Femur (tissue), 1 donor: ENCODE data around the gene ADK.
A peak's percentile ranks its signal among the peaks of the same experiment; 100 is the strongest.
"Not testable (repeated sequence)": the region's sequence is repeated elsewhere in the genome, so short reads cannot be mapped to it uniquely, and the experiment has no call there.

ENCODE experiments used
- DNase-seq: peaks from one replicate; pipeline ENCODE4 v3.0.0-alpha.2; 2017

Gene ADK

DNA sequence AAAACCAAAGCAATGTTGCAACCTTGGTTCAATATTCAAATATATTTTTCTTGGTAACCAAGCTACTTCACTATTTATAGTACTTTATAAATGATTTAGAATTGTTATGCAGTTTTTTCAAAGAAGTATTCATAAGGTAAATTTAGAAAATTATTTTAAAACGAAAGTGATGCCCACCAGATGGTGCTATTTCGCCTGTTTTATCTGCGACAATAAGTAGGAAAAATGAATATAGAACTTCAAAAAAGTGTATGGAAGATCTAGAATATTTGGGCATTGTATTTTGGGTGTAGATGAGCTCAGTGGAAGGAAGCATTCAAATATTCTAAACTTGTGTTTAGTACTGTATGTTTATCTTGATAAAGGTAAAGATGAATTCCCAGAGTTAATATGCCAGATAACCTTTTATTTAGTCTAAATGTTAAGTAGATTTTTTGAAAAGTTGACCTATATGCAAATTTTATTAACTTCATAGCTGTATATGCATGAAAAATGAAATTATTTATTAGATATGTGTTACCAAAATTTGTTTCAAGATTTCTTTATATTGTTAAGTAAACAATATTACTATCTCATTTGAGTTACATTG lies 93.2 kb downstream of the ADK start:
- no peak for DNase-seq

- DNase-seq = no peak
These were observed 93.8 kb downstream of the ADK start for GRCh38 chr10:74244807-74245206.

GRCh38 chr10:74246495-74246894 lies 95.5 kb downstream of the ADK start:
- DNase-seq = no peak

DNA sequence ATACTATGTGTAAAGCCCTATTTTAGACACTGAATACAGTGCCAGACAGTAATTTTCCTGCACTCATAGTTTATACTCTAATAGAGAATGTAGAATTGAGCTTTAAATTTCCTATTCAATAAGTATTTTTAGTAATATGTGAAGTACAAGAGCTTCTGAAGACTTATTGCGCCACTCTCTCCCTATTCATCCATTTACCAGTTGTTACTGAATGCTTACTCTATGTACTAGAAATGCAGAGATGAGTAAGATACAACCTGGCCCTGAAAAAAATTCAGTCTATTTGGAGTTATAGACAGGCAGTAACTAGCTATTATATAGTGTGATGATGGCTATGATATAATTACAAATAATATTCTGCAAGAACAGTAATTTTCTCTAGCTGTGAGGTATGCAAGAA lies 98.8 kb downstream of the ADK start:
- DNase-seq = no peak

DNA sequence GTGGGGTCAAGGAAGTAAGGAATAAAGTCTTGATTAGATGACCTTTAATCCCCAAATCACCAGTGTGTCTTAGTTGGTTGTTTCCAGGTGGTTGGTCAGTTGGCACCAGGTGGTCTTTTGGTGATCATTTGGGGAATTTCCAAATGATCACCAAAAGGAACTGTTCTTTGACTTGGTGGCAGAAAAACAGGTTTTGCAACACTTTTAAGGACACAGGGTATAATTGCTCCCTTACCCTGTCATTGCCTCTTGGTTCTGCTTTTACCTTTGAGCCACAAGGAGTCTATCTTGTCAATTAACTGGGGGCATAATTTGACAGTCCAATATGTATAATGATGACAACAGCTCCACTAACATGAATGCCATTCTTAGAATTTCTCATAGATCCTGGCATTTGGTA lies 104.2 kb downstream of the ADK start:
- DNase-seq = no peak

DNA sequence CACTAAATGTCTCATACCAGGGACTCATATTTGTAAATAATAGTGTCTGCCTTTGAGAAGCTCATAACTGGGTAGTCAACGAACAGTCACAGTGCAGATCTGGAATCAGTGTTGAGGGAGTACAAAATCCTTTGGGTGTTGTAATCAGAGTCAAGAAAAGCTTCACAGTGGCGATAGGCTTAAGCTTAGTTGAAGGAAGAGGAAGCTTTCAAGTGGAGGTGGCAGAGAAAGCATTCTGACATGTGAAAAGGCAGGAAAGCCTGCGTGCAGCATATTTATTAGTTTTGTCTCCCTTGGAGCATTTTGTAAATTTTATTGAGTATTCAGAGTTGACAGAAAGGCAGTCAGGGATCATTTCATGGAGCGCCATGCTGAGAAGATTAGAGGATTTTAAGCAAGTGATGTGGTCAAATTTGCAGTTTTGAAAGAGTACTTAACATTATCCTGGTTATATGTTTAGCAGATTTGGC lies 104.9 kb downstream of the ADK start:
- DNase-seq = no peak

DNA sequence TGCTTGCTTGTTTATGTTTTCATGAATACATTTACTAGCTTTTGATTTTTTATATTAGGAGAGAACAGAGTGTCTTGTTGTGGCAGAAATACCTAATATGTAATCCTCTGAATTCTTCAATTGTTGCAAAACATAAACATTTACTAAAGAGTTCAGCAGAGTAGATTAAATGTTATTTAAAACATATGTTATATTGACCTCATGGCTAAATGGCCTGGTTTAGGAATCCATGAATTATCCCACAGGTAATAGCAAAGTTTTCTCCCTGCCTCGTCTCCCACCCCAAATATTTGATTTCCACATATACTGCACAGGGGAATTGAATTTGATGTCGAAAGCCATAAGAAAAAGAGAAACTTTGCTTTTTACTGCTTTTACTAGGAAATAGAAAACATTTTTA lies 111.8 kb downstream of the ADK start:
- DNase-seq = no peak

- DNase-seq = no peak
These were observed 113.0 kb downstream of the ADK start for GRCh38 chr10:74263996-74264395.

GRCh38 chr10:74272288-74272687 lies 121.3 kb downstream of the ADK start:
- DNase-seq = no peak

- no peak for DNase-seq
These were observed 124.8 kb downstream of the ADK start for GRCh38 chr10:74275755-74276290.

DNA sequence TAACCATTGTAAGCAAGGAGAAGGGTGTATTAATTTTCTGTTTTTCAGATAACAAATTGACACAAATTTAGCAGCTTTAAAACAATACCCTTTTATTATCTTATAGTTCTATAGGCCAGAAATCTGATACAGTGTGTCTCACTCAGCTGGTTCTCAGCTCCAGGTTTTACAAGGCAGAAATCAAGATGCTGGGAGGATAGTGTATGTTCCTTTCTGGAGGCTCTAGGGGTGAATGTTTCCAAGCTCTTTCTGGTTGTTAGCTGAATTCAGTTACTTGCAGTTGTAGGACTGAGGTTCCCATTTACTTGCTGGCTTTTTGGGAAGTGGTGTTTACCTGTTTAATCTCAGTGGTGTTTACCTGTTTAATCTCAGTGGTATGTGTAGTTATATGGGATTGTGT lies 125.4 kb downstream of the ADK start:
- no peak for DNase-seq

DNA sequence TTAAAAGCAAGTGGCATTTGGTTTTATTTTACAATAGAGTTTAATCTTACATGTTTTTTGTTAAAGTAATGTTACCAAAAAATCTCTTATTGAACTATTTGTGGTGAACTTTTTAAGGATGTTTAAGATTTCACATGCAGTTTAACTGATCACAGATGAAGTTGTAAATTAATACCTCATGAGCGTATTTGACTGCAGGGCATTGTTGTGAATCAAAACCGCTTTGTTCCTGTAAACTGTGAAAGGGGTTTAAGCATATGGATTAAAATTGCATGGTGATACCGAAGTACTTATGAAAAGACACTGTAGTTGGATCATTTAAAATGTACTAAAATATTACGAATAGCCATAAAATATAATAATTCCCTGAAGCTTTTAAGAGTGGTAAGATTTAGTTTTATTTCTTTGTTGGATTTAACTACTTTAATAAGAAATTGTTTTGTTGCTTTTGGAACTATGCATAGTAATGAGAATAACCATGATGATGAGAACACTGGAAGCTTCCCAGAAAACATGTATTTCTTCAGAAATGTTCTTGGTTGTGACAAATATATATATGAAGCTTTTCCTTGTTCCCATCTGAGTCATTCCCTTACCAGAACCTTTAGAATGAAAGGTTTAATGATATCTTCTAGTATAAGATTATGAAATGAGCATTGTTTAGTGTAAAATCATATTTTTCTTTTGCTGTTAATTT lies 131.3 kb downstream of the ADK start:
- DNase-seq = no peak

- DNase-seq = no peak
These were observed 131.8 kb downstream of the ADK start for GRCh38 chr10:74282848-74283210.

DNA sequence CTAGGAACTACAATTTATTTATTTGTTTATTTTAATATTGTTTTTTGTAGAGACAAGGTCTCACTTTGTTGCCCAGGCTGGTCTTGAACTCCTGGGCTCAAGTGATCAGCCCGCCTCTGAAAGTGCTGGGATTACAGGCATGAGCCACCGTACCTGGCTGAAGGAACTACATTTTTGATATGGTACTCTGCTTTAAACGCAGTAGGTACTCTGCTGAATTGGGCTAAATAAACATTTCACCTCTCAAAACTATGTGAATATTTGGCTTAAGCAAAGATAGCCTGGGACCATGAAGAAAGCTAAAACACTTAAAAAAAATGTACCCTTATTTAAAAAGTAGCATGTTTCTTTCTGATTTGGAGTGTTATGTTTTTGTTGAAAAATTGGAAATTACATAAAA lies 138.2 kb downstream of the ADK start:
- no peak for DNase-seq

DNA sequence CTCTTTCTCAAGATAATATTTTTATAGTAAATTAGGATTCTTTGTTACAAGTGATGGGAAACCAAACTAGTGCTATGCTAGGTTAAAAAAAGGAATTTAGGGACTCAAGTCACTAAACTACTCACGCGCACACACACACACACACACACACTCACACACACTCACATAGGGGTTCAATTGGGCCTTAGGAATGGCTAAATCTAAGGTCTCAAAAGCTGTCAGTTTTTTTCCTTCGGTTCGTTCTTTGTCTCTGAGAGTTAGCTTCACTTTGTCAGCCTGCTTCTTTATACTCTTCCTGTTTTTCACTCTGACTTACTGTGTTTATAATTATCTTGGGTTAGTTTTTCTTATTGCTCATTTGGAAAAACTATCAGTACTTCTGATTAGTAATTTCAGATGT lies 138.9 kb downstream of the ADK start:
- DNase-seq = no peak

GRCh38 chr10:74290708-74291107 lies 139.7 kb downstream of the ADK start:
- no peak for DNase-seq

GRCh38 chr10:74292871-74293427 lies 141.9 kb downstream of the ADK start:
- DNase-seq = no peak

GRCh38 chr10:74293686-74294371 lies 142.8 kb downstream of the ADK start:
- DNase-seq = peak; percentile 28

- DNase-seq = no peak
These were observed 146.5 kb downstream of the ADK start for GRCh38 chr10:74297389-74298080.

DNA sequence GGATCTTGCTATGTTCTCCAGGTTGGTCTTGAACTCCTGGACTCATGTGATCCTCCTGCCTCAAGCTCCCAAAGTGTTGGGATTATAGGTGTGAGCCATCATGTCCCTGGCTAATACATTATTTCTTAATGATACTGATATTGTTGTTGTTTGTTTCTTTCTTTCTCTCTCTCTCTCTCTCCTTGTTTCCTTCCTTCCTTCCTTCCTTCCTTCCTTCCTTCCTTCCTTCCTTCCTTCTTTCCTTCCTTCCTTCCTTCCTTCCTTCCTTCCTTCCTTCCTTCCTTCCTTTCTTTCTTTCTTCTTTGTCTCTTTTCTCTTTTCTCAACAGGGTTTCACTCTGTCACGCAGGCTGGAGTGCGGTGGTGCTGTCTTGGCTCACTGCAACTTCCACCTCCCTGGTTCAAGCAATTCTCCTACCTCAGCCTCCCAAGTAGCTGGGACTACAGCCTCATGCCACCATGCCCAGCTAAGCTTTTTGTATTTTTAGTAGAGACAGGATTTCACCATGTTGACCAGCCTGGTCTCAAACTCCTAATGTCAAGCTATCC lies 149.1 kb downstream of the ADK start:
- DNase-seq = not testable (repeated sequence)

DNA sequence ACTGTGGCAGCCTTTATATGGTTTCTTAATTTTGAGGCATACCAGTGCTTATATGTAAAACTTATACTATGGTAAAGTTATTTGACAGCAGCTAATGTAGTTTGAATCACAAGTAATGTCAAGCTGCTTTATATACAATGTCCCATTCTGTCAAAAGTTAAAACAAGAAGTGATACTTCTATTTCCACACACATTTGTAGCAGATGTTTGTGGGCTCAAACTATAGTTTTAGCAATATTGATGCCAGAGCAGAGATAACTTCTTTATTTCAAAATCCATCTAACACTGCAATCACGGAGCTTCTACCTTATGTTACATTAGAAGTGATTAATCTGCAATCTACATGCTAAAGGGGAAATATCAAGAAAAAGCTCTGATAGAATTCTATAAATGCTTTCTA lies 149.6 kb downstream of the ADK start:
- DNase-seq = no peak

DNA sequence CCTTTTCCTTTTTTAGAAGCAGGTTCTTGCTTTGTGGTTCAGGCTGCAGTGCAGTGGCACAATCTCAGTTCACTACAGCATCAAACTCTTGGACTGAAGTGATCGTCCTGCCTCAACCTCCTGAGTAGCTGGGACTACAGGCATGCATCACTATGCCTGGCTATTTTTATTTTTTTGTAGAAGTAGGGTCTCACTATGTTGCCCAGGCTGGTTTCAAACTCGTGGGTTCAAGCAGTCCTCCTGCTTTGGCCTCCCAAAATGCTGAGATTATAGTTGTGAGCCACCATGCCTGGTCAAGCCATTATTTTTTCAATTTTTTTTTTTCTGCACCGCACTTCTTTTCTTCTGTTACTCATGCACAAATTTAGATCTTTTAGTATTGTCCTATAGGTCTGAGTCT lies 154.7 kb downstream of the ADK start:
- DNase-seq = no peak
